Naive B cell (primary cell): ENCODE measurements around the gene DIP2A. TPM values are rescaled to one million over a fixed set of nuclear protein-coding genes. Genes with fewer than 3 reads are reported as not detected.
"Not testable (repeated sequence)": the region's sequence is repeated elsewhere in the genome, so short reads cannot be mapped to it uniquely, and the experiment has no call there.

Experiments
- ATAC-seq, 2 donors: fragments of 150-1000 bp; cut with Tn5 transposase; 2 replicates each; pipeline ENCODE4 v1.10.0; 2021; ENCODE audit warnings: low read depth in 2 of 2, mild to moderate bottlenecking in 2 of 2, moderate library complexity in 2 of 2
- DNase-seq: peaks from one replicate; pipeline ENCODE4 v3.0.0; 2022
- H3K27ac Mint-ChIP-seq, 6 donors: one replicate each; pipeline ENCODE4 v1.8.0; 2020 to 2022; ENCODE audit warnings: mild to moderate bottlenecking in 6 of 6, mixed read lengths in 6 of 6, moderate library complexity in 5 of 6, inconsistent platforms in 2 of 6
- H3K27me3 Mint-ChIP-seq, 3 donors: one replicate each; pipeline ENCODE4 v1.8.0; 2021 to 2022; ENCODE audit warnings: mixed read lengths in 3 of 3, mild to moderate bottlenecking in 1 of 3
- H3K36me3 Mint-ChIP-seq, 2 donors: one replicate each; pipeline ENCODE4 v1.8.0; 2020 to 2022; ENCODE audit warnings: mixed read lengths in 2 of 2, inconsistent platforms in 1 of 2, mild to moderate bottlenecking in 1 of 2
- H3K4me1 Mint-ChIP-seq, 3 donors: one replicate each; pipeline ENCODE4 v1.8.0; 2020 to 2022; ENCODE audit warnings: mixed read lengths in 3 of 3, inconsistent platforms in 1 of 3, mild to moderate bottlenecking in 1 of 3, moderate library complexity in 1 of 3
- H3K4me3 Mint-ChIP-seq, 8 donors: one replicate each; pipeline ENCODE4 v1.8.0; 2020 to 2022; ENCODE audit warnings: mild to moderate bottlenecking in 8 of 8, mixed read lengths in 8 of 8, moderate library complexity in 8 of 8, inconsistent platforms in 2 of 8
- H3K9me3 Mint-ChIP-seq, 7 donors: one replicate each; pipeline ENCODE4 v1.8.0; 2020 to 2022; ENCODE audit warnings: mixed read lengths in 7 of 7, mild to moderate bottlenecking in 5 of 7, inconsistent platforms in 2 of 7, moderate library complexity in 1 of 7
- polyA plus RNA-seq, 6 donors: library from polyadenylated mRNA; unstranded; fragments of 300-500 nt; fragmentation: Illumina TruSeq; gene quantifications; one replicate each; pipeline ENCODE4 v1.2.3, GENCODE V29; 2021; ENCODE audit warnings: low read depth in 6 of 6

DIP2A gene
- polyA plus RNA-seq, 6 donors from 2014 or later: 0.34 to 12.4 (median 7.3) TPM

DNA sequence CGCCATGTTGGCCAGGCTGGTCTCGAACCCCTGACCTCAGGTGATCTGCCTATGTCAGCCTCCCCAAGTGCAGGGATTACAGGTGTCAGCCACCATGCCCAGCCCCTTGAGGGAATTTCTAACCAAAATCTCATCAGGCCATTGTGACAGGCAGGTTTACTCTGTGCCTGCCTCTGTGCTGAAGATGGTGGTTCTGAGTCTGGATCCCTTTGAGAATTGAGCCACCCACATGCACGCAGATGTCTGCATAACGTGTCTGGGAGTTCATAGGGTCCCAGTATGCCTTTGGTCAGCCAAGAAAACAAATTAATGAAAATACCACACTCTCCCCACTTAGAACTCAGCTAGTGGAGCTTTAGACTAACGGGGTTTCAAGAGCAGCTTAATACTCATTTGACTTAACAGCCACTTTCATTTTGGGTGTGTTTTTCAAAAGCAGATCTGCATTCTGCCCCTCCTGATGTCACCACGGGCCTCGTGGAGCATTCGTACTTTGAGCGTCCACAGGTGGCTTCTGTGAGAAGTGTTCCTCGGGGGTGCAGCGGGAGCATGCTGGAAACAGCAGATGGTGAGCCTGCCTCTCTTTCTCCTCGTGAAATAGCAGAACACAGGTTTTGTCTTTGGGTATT, 45.3 kb downstream of the DIP2A start:
- H3K4me3 Mint-ChIP-seq: peak overlapping the region in 2 of 8 donors; percentile 27 to 41
- H3K27ac Mint-ChIP-seq: peak overlapping the region in 4 of 6 donors; percentile 19 to 83 (median 49)

DNA sequence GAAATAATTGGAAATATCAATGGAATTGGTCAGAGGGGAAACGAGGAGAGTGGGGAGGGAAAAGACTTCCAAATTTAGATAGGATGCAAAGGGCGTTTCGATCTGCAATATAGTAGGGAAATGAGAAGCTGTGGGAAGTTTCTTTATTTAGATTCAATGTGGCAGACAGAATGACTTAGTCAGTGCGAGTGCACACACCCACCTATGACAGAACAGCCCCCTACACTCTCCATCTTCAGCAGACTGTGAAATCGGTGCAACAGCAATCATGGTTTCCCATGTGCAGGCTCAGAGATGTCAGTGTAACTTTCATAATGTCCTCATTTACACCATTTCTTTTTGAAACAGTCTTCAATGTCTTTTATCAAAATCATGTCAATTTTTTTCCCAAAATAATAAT, 46.0 kb downstream of the DIP2A start:
- peaks cover 7 to 35% (median 19%) of the 10 kb centered on the region in 3 donors for H3K4me1 Mint-ChIP-seq
- ATAC-seq (no peak), DNase-seq (no peak)
- peak overlapping the region in 1 of 8 donors; percentile 27 for H3K4me3 Mint-ChIP-seq
- no peaks in the 10 kb centered on the region for H3K27me3 Mint-ChIP-seq
- peak overlapping the region in 3 of 6 donors; percentile 12 to 19 (median 13) for H3K27ac Mint-ChIP-seq
- no peaks in the 10 kb centered on the region for H3K9me3 Mint-ChIP-seq
- H3K36me3 Mint-ChIP-seq: peaks cover 4 to 7% of the 10 kb centered on the region in 2 donors

More for the DNA sequence above, 45.3 kb downstream of the DIP2A start:
- no peaks in the 10 kb centered on the region for H3K9me3 Mint-ChIP-seq
- H3K36me3 Mint-ChIP-seq: peaks cover 4 to 13% of the 10 kb centered on the region in 2 donors
- H3K4me1 Mint-ChIP-seq: peaks cover 7 to 35% (median 19%) of the 10 kb centered on the region in 3 donors
- no peaks in the 10 kb centered on the region for H3K27me3 Mint-ChIP-seq
- no peak for ATAC-seq
- no peak for DNase-seq

DNA sequence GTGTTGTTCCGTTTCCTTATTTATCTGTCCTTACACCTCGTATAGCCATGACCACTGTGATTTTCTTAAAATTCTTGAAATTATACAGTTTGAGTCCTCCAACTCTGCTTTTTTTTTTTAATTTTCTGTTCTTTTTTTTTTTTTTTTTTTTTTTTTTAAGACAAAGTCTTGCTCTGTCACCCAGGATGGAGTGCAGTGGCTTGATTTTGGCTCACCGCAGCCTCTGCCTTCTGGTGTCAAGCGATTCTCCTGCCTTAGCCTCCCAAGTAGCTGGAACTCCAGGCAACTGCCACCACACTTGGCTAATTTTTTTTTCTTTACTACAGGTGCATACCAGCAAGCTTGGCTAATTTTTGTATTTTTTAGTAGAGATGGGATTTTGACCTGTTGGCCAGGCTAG, 48.9 kb downstream of the DIP2A start:
- H3K27ac Mint-ChIP-seq: peak overlapping the region in 1 of 6 donors; percentile 7
- no peaks in the 10 kb centered on the region for H3K27me3 Mint-ChIP-seq
- ATAC-seq: no peak
- no peak for DNase-seq
- H3K9me3 Mint-ChIP-seq: no peaks in the 10 kb centered on the region
- peaks cover 0 to 5% of the 10 kb centered on the region in 2 donors for H3K36me3 Mint-ChIP-seq
- H3K4me3 Mint-ChIP-seq: no peak overlapping the region
- H3K4me1 Mint-ChIP-seq: peaks cover 7 to 19% (median 19%) of the 10 kb centered on the region in 3 donors

- no peak for ATAC-seq
- peak overlapping the region in 1 of 6 donors; percentile 17 for H3K27ac Mint-ChIP-seq
Measured at GRCh38 chr21:46509741-46510502, 51.2 kb downstream of the DIP2A start.

DNA sequence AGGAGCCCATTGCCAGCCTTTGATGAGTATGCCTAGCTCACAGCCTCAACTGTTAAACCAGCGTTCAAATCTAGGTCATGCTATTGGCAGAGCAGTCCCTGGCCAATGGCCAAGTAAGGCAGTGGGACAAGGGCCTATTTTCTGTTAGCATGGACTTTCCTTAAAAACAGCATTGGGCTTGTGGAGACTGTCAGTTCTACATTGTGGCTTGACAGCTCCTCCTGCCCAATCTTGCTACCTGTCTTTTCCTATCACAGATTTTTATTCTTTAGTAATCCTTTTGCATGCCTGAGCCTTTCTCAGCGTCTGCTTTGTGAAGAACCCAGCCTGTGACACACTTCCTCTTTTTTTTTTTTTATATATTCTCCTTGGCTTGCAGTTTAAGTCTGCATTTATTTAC, 56.4 kb downstream of the DIP2A start:
- H3K36me3 Mint-ChIP-seq: peaks cover 0 to 11% of the 10 kb centered on the region in 2 donors
- no peak overlapping the region for H3K4me3 Mint-ChIP-seq
- H3K27me3 Mint-ChIP-seq: no peaks in the 10 kb centered on the region
- peaks cover 0 to 15% (median 13%) of the 10 kb centered on the region in 3 donors for H3K4me1 Mint-ChIP-seq
- ATAC-seq: peak; percentile 46 to 64
- DNase-seq: peak; percentile 5
- H3K9me3 Mint-ChIP-seq: no peaks in the 10 kb centered on the region
- peak overlapping the region in 3 of 6 donors; percentile 26 to 57 (median 55) for H3K27ac Mint-ChIP-seq

More at GRCh38 chr21:46509741-46510502, 51.2 kb downstream of the DIP2A start:
- Mint-ChIP-seq H3K4me3 (no peak overlapping the region), H3K36me3 (peaks cover 0 to 12% of the 10 kb centered on the region in 2 donors), H3K27me3 (no peaks in the 10 kb centered on the region), H3K9me3 (no peaks in the 10 kb centered on the region), H3K4me1 (peaks cover 0 to 4% (median 0%) of the 10 kb centered on the region in 3 donors)
- DNase-seq: no peak

GRCh38 chr21:46516068-46516467, 57.4 kb downstream of the DIP2A start:
- Mint-ChIP-seq H3K4me3 (no peak overlapping the region), H3K27ac (peak overlapping the region in 4 of 6 donors; percentile 23 to 67 (median 50)), H3K9me3 (no peaks in the 10 kb centered on the region), H3K36me3 (peaks cover 0 to 11% of the 10 kb centered on the region in 2 donors), H3K27me3 (no peaks in the 10 kb centered on the region), H3K4me1 (peaks cover 0 to 15% (median 13%) of the 10 kb centered on the region in 3 donors)
- no peak for DNase-seq
- ATAC-seq: no peak

DNA sequence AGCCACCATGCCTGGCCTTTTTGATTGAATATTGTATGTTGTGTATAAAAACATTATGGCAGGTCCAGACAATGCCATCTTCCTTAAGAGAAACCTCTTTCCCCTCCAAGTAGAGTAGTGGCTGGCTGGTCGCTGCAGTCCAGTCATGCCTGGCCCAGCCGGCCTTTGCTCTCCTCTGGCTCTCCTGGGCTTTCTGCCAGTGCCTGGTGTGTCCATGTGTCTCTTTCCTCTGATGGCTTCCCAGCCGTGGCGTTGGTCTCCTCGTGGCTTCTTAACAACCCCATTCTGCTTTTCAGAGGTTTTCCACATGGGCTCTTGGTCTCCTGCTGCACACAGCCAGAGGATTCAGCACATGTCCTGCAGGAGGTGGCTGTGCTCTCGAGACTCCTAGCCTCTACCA, 58.7 kb downstream of the DIP2A start:
- Mint-ChIP-seq H3K4me1 (peaks cover 0 to 15% (median 13%) of the 10 kb centered on the region in 3 donors), H3K27me3 (no peaks in the 10 kb centered on the region), H3K27ac (peak overlapping the region in 3 of 6 donors; percentile 9 to 89 (median 17)), H3K9me3 (no peaks in the 10 kb centered on the region), H3K36me3 (peaks cover 0 to 18% of the 10 kb centered on the region in 2 donors), H3K4me3 (no peak overlapping the region)
- DNase-seq: no peak
- ATAC-seq: no peak

DNA sequence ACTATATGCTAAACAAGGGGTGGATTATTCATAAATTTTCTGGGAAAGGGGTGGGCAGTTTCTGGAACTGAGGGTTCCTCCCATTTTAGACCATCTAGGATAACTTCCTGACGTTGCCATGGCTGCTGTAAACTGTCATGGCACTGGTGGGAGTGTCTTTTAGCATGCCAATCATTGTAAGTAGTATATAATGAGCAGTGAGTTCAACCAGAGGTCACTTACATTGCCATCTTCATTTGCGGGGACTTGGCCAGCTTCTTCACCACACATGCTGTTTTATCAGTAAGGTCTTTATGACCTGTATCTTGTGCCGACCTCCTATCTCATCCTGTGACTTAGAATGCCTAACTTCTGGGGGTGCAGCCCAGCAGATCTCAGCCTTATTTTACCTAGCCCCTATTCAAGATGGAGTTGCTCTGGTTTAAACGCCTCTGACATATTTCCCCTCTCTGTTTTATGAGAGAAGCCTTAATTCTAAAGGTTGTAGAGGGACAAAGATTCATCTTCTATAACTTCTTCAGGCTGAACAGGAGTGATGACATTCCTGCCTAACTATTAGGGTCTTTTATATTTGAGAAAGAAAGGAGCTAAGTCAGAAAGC, 60.4 kb downstream of the DIP2A start:
- H3K36me3 Mint-ChIP-seq: peaks cover 0 to 15% of the 10 kb centered on the region in 2 donors
- H3K4me1 Mint-ChIP-seq: peaks cover 0 to 15% (median 13%) of the 10 kb centered on the region in 3 donors
- no peaks in the 10 kb centered on the region for H3K9me3 Mint-ChIP-seq
- no peaks in the 10 kb centered on the region for H3K27me3 Mint-ChIP-seq
- DNase-seq (no peak), ATAC-seq (no peak)
- no peak overlapping the region for H3K27ac Mint-ChIP-seq
- no peak overlapping the region for H3K4me3 Mint-ChIP-seq

DNA sequence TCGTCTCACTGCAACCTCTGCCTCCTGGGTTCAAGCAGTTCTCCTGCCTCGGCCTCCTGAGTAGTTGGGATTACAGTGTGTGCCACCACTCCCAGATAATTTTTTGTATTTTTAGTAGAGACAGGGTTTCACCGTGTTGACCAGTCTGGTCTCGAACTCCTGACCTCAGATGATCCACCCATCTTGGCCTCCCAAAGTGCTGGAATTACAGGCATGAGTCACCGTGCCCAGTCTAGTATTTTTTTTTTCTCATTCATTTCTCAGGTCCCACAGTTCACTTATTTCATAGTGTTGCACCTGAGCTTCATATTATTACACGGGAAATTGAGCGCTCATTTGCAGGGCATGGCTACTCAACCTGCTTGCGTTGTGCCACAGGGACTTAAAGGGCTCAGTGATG, 68.7 kb downstream of the DIP2A start:
- H3K36me3 Mint-ChIP-seq: peaks cover 14 to 24% of the 10 kb centered on the region in 2 donors
- not testable (repeated sequence) for H3K27ac Mint-ChIP-seq, H3K4me3 Mint-ChIP-seq

GRCh38 chr21:46527801-46528200, 69.1 kb downstream of the DIP2A start:
- Mint-ChIP-seq H3K9me3 (no peaks in the 10 kb centered on the region), H3K4me3 (no peak overlapping the region), H3K27me3 (no peaks in the 10 kb centered on the region), H3K27ac (no peak overlapping the region), H3K36me3 (peaks cover 14 to 24% of the 10 kb centered on the region in 2 donors), H3K4me1 (no peaks in the 10 kb centered on the region)
- ATAC-seq: no peak
- DNase-seq: no peak

More for the DNA sequence above, 68.7 kb downstream of the DIP2A start:
- H3K4me1 Mint-ChIP-seq, DNase-seq, H3K9me3 Mint-ChIP-seq, H3K27me3 Mint-ChIP-seq, ATAC-seq: not testable (repeated sequence)

GRCh38 chr21:46532080-46532479, 73.4 kb downstream of the DIP2A start:
- no peaks in the 10 kb centered on the region for H3K9me3 Mint-ChIP-seq
- no peaks in the 10 kb centered on the region for H3K27me3 Mint-ChIP-seq
- no peak for DNase-seq
- no peak for ATAC-seq
- peak overlapping the region in 1 of 8 donors; percentile 15 for H3K4me3 Mint-ChIP-seq
- H3K36me3 Mint-ChIP-seq: peaks cover 19 to 25% of the 10 kb centered on the region in 2 donors
- peak overlapping the region in 1 of 6 donors; percentile 52 for H3K27ac Mint-ChIP-seq
- no peaks in the 10 kb centered on the region for H3K4me1 Mint-ChIP-seq

- H3K27me3 Mint-ChIP-seq: no peaks in the 10 kb centered on the region
- no peaks in the 10 kb centered on the region for H3K9me3 Mint-ChIP-seq
- no peak for ATAC-seq
- H3K4me3 Mint-ChIP-seq: no peak overlapping the region
- H3K4me1 Mint-ChIP-seq: no peaks in the 10 kb centered on the region
- no peak overlapping the region for H3K27ac Mint-ChIP-seq
- no peak for DNase-seq
- peaks cover 20 to 29% of the 10 kb centered on the region in 2 donors for H3K36me3 Mint-ChIP-seq
Measured at GRCh38 chr21:46537026-46537425, 78.3 kb downstream of the DIP2A start.

- ATAC-seq: no peak
- no peaks in the 10 kb centered on the region for H3K4me1 Mint-ChIP-seq
- DNase-seq: no peak
Measured at GRCh38 chr21:46538262-46538661, 79.6 kb downstream of the DIP2A start.

More at GRCh38 chr21:46538262-46538661, 79.6 kb downstream of the DIP2A start:
- H3K4me3 Mint-ChIP-seq: no peak overlapping the region
- H3K36me3 Mint-ChIP-seq: peaks cover 19 to 34% of the 10 kb centered on the region in 2 donors
- no peak overlapping the region for H3K27ac Mint-ChIP-seq
- H3K9me3 Mint-ChIP-seq: no peaks in the 10 kb centered on the region
- no peaks in the 10 kb centered on the region for H3K27me3 Mint-ChIP-seq
